ENCODE data around the gene EPB41L4B.

GRCh38 chr9:109303900-109304299 lies 17.0 kb downstream of the EPB41L4B start:
- TF ChIP-seq POLR2A (IDR thresholded peaks at IDR 0.05), result no peak
- no peak for TF ChIP-seq CTCF (IDR thresholded peaks at IDR 0.05)

Measured in thyroid gland (tissue), 4 donors.